Superior temporal gyrus (tissue), 1 donor: ENCODE measurements around the gene ABCB10.
"Not testable (repeated sequence)": the region's sequence is repeated elsewhere in the genome, so short reads cannot be mapped to it uniquely, and the experiment has no call there.

Source experiments
- DNase-seq: peaks from one replicate; pipeline ENCODE4 v3.0.0-alpha.2; 2016; ENCODE audit errors: extremely low spot score

Gene ABCB10

GRCh38 chr1:229558460-229559335 lies at the start of gene ABCB10:
ABCB10 (minus strand) TSS chr1:229558707; CDS start chr1:229558652, 55 bp downstream.
- DNase-seq = peak; percentile 98

- no peak for DNase-seq
These were observed 48.9 kb upstream of the ABCB10 start for GRCh38 chr1:229607370-229607769.

- no peak for DNase-seq
These were observed 45.0 kb upstream of the ABCB10 start for GRCh38 chr1:229603371-229604005.

- DNase-seq = no peak
These were observed 41.7 kb upstream of the ABCB10 start for GRCh38 chr1:229600229-229600628.

- no peak for DNase-seq
These were observed 40.9 kb upstream of the ABCB10 start for GRCh38 chr1:229599218-229599954.

GRCh38 chr1:229597877-229598276 lies 39.4 kb upstream of the ABCB10 start:
- DNase-seq = no peak

- peak; percentile 23 for DNase-seq
These were observed 38.6 kb upstream of the ABCB10 start for GRCh38 chr1:229596925-229597699.

- not testable (repeated sequence) for DNase-seq
These were observed 37.4 kb upstream of the ABCB10 start for GRCh38 chr1:229595876-229596275.

- no peak for DNase-seq
These were observed 35.9 kb upstream of the ABCB10 start for GRCh38 chr1:229594227-229595008.

- DNase-seq = no peak
These were observed 35.3 kb upstream of the ABCB10 start for GRCh38 chr1:229593800-229594199.

GRCh38 chr1:229590119-229590518 lies 31.6 kb upstream of the ABCB10 start:
- DNase-seq = no peak

GRCh38 chr1:229585338-229585737 lies 26.8 kb upstream of the ABCB10 start:
- DNase-seq = no peak

GRCh38 chr1:229582715-229583114 lies 24.2 kb upstream of the ABCB10 start:
- DNase-seq = no peak

- DNase-seq = no peak
These were observed 23.6 kb upstream of the ABCB10 start for GRCh38 chr1:229582011-229582694.

GRCh38 chr1:229581485-229581884 lies 23.0 kb upstream of the ABCB10 start:
- DNase-seq = no peak

- DNase-seq = peak; percentile 97
These were observed 20.7 kb upstream of the ABCB10 start for GRCh38 chr1:229579059-229579673.

- DNase-seq = no peak
These were observed 19.9 kb upstream of the ABCB10 start for GRCh38 chr1:229578168-229579058.

- DNase-seq = no peak
These were observed 16.4 kb upstream of the ABCB10 start for GRCh38 chr1:229574679-229575442.
